GM12878 (cell line): ENCODE results near the gene GCNT1.
"Not testable (repeated sequence)": the region's sequence is repeated elsewhere in the genome, so short reads cannot be mapped to it uniquely, and the experiment has no call there.

Experiments
- CTCF ChIP-seq, 3 experiments: IDR thresholded peaks in 2 of 3; conservative IDR thresholded peaks in 1 of 3; 2 replicates each; pipeline ENCODE4 v1.5.1; 2011; ENCODE audit warnings: low read depth in 3 of 3, low read length in 3 of 3, mild to moderate bottlenecking in 3 of 3, control low read depth in 2 of 3, moderate library complexity in 2 of 3, inconsistent platforms in 1 of 3, mixed read lengths in 1 of 3; ENCODE audit not compliant: control insufficient read depth in 2 of 3, insufficient read depth in 1 of 3; ENCODE audit errors: extremely low read depth in 1 of 3
- POLR2A ChIP-seq: IDR thresholded peaks from 2 replicates; pipeline ENCODE4 v1.6.1; 2011; ENCODE audit warnings: low read depth, mild to moderate bottlenecking, low read length
- RAD21 ChIP-seq: IDR thresholded peaks from 2 replicates; pipeline ENCODE4 v1.6.1; 2011; ENCODE audit warnings: mild to moderate bottlenecking, low read depth, low read length, moderate library complexity; ENCODE audit not compliant: insufficient read depth
- YY1 ChIP-seq: IDR thresholded peaks from 2 replicates; pipeline ENCODE4 v1.6.1; 2011; ENCODE audit warnings: low read depth, mild to moderate bottlenecking, low read length

DNA sequence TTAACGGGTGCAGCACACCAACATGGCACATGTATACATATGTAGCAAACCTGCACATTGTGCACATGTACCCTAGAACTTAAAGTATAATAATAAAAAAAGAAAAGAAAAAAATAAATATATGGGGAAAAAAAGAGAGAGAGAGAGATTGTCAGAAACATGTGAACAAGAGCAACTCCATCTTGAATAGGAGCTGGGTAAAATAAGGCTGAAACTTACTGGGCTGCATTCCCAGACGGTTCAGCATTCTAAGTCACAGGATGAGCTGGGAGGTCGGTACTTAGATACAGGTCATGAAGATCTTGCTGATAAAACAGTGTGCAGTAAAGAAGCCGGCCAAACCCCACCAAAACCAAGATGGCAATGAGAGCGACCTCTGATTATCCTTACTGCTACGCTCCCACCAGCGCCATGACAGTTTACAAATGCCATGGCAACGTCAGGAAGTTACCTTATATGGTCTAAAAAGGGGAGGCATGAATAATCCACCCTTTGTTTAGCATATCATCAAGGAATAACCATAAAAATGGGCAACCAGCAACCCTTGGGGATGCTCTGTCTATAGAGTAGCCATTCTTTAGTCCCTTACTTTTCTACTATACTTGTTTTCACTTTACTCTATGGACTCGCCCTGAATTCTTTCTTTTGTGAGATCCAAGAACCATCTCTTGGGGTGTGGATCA lies 21.8 kb upstream of the GCNT1 start:
- not testable (repeated sequence) for TF ChIP-seq RAD21; POLR2A; YY1; CTCF (IDR thresholded peaks at IDR 0.05 in 2 of 3, conservative IDR thresholded peaks at IDR 0.05 in 1 of 3; ENCODE audit: control insufficient read depth in 2 of 3, extremely low read depth in 1 of 3, insufficient read depth in 1 of 3, low read depth in 3 of 3, low read length in 3 of 3)
